CD4-positive, alpha-beta T cell treated with Interferon gamma for 1 hour (primary cell): ENCODE measurements around the gene ARMC10.
"Not testable (repeated sequence)": the region's sequence is repeated elsewhere in the genome, so short reads cannot be mapped to it uniquely, and the experiment has no call there.

ENCODE experiments used
- DNase-seq: peaks from one replicate; pipeline ENCODE4 v3.0.0-alpha.2; 2020

ARMC10 gene

DNA sequence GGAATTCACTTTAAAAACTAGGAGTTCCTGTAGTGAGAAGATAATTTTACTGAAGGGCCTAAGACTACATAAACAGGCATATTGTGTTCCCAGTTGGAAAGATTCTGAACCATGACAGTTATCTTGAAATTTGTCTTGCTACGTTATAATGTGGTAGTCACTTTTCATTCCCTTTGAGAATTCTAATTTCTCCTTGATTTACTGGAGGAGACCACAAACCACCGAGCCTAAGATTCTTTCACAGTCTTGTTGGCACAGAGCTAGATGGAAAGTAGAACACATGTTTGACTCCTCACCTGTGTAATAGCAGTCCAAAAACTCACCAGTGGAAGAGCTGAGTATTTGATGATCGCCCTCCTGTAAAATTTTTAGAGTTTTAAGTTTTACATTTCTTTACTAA, 4.9 kb downstream of the ARMC10 start:
- no peak for DNase-seq

DNA sequence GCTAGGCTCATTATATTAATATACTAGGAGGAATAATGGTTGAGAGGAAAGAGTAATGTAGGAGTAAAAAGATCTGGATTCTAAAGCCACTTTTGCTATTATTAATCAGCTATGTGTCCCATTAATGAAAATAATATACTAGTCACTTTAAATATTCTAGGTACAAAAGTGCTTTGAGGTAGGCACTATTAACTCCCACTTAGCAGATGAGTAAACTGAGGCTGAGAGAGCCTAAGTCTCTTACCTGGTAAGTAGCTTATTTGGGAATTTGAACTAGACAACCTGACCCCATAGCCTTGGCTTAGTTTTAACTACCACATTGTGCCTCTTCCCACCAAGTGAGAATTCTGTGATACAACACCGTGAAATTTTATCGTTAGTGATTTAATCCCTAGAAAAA, 6.0 kb downstream of the ARMC10 start:
- no peak for DNase-seq

DNA sequence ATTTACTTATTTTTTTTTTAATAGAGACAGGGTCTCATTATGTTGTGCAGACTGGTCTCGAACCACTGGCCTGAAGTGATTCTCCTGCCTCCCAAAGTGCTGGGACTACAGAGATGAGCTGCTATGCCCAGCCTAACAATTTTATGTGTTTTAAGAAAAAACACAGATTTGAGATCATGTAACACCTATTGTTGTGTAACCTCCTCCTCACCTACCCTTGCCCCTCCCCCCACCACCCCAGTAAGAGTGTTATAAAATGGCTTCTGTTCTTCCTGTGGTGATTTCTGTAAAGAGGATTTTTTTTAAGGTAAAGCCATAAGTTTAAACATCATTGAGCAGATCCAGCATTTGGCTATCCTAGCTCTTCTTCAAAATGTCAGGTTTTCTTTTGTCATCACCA, 7.6 kb downstream of the ARMC10 start:
- DNase-seq: no peak

DNA sequence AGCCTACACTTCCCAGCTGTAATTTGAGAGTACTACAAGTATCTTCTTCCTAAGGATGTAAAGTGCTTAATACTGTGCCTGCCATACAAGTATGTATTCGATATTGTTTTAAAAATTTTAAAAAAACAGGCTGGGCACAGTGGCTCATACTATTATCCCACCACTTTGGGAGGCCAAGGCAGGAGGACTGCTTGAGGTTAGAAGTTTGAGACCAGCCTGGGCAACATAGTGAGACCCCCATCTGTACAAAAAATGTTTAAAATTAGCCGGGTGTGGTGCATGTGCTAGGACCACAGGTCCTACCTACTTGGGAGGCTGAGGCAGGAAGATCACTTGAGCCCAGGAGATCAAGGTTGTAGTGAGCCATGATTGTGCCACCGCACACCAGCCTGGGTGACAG, 8.3 kb downstream of the ARMC10 start:
- DNase-seq: no peak

DNA sequence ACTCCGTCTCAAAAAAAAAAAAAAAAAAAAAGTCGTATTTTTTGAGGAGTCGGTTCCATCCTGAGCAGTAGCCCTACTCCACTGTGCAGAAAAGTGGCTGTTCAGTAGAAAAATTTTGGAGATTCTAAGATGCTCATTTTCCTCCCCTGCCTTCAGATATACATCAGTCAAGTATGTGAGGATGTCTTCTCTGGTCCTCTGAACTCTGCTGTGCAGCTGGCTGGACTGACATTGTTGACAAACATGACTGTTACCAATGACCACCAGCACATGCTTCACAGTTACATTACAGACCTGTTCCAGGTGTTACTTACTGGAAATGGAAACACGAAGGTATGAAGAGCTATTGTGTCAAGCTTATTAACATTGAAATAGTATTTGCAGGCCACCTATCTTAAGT, 17.4 kb downstream of the ARMC10 start:
- DNase-seq: not testable (repeated sequence)

DNA sequence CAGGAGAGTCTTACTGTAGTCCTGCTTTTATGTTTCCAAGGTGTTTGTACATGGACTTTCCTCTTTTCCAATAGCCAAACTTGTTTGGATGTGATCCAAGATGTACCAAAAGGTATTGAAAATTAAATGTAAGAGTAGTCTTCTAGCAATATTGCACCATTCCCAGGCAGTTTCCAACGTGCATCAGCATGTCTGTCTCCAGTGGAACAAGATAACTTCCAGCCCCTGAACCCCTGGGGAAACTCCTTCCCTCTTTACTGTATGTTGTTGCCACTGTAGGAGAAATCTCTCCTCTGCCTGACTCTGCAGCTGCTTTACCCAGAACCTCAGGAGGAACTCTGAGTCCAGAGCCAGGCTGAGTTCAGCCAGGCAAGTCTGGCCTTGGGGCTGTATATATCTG, 18.5 kb downstream of the ARMC10 start:
- no peak for DNase-seq

DNA sequence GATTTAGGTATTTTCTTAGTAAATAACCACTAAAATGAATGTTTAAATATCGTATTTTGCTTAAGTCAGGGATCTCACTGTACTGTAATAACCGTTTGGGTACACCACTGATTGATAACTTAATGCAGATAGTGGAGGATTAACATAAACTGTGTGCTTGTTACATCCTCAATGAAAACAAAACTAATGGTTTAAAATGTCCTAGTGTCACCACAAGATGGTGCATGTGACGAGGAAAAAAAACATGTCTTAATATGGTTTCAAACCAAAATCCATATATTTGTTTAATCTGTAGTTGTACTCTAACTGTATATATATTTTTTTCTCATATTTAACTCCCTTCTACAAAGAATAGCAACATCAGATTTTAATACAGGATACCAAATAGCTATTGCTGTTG, 19.2 kb downstream of the ARMC10 start:
- DNase-seq: no peak

DNA sequence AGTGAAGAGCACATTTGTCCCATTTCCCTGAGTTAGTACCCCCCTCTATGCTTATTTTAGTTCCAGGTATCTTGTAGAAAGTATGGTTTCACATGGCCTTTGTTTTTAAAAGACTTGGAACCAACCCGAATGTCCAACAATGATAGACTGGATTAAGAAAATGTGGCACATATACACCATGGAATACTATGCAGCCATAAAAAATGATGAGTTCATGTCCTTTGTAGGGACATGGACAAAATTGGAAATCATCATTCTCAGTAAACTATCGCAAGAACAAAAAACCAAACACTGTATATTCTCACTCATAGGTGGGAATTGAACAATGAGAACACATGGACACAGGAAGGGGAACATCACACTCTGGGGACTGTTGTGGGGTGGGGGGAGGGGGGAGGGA, 20.6 kb downstream of the ARMC10 start:
- DNase-seq: not testable (repeated sequence)

DNA sequence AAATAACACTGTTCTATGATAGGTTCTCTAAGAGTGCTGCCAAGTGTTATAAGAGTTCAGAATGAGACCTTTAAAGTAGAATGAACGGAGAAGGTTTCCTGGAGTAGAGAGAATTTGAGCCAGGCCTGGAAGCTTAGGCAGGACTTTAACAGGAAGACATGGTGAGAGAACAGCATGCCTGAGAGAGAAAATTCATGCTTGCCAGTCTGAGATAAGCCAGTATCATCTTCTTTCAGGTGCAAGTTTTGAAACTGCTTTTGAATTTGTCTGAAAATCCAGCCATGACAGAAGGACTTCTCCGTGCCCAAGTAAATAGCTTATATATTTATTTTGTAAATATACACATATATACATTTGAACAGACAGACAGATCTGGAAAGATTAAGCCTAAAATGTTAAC, 22.1 kb downstream of the ARMC10 start:
- no peak for DNase-seq

DNA sequence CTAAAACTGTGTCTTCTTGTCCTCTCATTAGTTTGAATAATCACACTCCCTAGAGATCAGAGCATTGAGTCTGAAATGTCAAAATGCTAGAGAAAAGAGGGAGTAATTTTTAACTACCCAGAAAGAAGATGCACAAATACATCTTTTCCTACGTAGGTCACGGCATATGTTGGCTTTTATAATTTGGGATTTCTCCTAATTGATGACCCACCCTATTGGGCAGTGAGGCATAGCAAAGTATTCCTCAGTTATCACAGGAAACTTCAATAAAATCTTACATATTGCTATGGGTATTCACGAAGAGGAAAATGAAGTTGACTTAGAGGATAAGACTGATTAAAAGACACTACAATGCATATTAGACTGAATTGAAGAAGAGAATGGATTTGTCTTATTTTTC, 25.4 kb downstream of the ARMC10 start:
- no peak for DNase-seq

DNA sequence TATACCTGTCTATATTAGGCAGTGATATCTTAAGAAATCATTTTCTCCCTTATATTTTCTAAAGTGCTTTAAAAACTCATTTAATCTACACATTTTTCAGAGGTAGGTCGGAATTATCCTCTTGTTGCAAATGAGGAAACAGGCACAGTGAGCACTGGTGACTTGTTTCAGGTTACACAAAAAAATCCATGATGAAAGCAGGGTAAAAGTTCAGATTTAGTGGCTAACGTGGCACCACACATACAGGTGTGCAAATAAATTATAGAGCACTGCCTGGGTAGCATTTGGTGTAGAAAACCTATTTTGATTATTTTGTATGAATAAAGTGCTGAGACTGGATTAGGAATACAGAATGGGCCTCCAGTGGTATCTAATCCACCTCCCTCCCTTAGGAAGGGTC, 26.6 kb downstream of the ARMC10 start:
- DNase-seq: no peak

DNA sequence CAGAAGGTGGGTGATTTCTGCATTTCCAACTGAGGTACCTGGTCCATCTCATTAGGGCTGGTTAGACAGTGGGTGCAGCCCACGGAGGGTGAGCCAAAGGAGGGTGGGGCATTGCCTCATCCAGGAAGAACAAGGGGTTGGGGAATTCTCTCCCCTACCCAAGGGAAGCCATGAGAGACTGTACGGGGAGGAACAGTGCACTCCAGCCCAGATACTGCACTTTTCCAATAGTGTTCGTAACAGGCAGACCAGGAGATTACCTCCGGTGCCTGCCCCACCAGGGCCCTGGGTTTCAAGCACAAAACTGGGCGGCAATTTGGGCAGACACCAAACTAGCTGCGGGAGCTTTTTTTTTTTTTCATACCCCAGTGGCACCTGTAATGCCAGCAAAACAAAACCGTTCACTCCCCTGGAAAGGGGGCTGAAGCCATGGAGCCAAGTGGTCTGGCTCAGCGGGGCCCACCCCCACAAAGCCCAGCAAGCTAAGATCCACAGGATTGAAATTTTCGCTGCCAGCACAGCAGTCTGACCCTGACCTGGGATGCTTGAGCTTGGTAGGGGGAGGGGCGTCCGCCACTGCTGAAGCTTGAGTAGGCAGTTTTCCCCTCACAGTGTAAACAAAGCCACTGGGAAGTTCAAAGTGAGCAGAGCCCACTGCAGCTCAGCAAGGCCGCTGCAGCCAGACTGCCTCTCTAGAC, 31.2 kb downstream of the ARMC10 start:
- DNase-seq: no peak

DNA sequence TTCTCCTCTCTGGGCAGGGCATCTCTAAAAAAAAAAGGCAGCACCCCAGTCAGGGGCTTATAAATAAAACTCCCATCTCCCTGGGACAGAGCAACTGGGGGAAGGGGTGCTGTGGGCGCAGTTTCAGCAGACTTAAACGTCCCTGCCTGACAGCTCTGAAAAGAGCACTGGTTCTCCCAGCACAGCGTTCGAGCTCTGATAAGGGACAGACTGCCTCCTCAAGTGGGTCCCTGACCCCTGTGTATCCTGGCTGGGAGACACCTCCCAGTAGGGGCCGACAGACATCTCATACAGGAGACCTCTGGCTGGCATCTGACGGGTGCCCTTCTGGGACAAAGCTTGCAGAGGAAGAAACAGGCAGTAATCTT, 31.7 kb downstream of the ARMC10 start:
- DNase-seq: not testable (repeated sequence)

DNA sequence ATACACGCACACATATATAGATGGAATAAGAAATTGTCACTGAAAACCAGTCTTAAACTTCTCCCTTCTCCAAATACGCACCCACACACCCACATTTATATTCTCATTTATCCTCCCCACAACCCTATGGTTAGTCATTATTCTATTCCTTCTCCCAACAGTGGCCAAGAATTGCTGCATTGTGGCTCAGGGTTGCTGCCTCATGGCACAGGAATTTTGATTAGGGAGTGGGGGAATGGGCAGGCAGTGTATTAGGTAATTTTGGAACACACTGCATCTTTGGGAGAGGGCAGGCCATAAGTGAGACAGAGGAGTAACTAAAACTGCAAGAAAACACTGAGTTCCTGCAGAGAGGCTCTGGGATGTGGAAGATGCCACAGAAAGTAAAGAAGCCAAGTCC, 38.2 kb downstream of the ARMC10 start:
- DNase-seq: no peak

DNA sequence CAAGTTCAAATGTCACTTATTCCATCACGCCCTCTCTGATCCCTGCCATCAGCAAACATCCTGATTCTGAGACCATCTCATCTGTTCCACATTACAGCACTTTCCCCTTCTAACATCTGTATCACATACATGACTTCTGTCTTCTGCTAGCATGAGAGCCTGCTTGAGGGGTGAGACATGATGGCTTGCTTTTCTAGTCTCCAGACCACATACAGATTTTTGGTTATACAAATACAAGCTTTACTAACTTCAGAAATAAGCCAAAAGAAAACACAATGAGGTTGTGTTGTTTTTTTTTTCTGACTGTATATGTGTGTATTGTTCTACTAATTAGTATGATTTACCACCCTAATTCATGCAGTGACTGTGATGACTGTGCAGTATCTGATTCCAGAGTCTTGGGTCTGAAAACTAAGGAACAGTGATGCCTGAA, 39.7 kb downstream of the ARMC10 start:
- no peak for DNase-seq

DNA sequence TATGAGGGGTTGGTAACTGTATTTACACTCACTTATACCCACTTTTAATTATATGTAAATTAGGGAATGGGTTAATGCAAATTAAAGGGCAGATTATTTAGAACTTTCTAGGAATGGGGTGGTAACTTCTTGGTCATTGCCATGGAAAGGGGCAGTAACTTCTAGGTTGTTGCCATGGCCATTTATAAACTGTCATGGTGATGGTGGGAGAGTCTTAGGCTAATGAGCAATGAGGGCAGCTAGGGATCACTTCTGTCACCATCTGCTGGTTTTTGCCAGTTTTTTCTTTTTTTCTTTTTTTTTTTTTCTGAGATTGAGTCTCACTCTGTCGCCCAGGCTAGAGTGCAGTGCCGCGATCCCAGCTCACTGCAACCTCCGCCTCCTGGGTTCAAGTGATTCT, 40.8 kb downstream of the ARMC10 start:
- DNase-seq: no peak

DNA sequence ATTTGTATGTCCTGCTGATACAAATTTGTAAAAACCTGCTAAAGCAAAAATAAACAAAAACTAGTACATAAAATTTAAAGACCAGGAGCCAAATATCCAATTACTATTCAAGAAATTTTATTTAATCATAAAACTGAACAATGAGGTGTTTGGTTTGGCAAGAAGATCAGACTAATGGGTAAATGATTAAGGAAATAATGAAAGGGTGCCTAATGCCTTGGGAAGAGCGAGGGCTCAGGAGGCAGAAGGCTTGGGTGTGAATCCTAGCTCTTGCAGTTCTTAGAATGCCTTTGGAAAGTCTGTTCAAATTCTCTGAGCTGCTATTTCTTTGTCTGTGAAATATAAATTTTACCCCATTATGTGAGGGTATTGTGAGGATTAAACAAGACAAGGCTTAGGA, 41.6 kb downstream of the ARMC10 start:
- no peak for DNase-seq

DNA sequence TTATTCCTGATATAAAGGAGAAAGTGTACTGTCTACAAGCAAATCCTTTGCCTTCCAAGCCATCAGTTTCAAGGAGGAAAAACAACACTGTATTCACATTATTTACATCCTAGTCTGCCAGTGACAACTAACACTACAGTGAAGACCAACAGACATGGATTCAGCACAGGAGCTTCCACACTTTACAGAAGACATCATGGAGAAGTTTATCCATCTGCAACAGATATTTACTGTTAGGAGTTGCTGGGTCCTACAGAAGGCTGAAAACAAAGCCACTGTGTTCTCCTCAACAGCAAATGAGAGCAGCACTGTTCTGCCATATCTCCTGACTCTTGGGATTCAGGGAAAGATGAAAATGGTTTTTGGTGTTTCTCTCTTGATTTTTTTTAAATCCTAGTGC, 42.1 kb downstream of the ARMC10 start:
- no peak for DNase-seq

DNA sequence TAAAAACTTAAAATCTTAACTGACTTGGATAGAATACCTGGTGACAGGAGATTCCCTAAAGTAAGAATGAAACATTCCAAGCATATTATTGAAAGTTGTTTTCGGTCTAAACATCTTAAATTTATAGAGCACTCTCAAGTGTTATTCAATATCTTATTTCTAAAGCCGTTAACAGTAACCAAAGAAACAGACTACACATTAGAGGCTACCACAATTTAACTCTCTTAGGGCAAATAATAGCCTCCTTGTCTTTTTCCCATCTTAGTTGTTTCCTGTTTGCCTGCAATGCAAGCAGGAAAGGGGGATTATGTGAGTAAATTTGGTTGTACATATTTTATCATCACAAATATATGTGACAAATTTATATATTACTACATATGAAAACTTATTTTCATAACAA, 42.5 kb downstream of the ARMC10 start:
- no peak for DNase-seq

DNA sequence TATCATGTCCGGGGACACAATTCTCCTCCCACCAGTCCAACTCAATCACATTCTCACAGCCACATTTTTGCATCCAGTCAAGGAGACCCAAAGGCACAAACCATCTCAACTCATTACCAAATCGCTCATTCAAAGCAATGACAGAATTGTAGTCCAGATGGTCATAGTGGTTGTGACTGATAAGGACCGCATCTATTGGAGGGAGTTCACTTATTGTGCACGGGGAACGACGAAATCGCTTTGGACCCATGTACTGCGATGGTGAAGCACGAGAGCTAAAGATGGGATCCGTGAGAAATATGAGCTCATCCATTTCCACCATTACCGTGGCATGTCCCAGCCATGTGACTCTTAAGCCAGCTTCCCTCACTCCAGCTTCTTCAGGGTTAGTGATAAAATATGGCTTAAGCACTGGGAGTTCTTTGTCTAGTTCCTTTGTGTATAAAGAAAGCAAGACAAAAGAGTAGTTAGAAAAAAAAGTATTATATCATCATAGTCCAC, 44.9 kb downstream of the ARMC10 start:
- no peak for DNase-seq

DNA sequence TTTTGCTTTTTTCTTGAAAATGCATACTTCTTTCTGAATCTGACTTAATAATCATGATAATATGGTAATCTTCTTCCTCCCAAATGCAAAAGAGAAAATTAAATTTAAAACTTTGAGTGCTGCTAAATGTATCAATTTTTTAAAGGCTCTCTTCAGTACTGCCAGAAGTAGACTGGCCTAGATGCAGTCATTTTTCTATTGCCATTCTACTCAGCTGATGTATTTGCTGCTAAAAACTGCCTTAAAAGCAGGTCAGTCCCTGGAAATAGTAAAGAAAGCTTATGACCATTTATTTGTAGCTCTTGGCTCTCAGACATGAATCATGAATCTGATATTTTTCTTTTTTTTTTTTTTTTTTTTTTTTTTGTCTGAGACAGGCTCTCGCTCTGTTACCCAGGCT, 45.4 kb downstream of the ARMC10 start:
- DNase-seq: no peak

DNA sequence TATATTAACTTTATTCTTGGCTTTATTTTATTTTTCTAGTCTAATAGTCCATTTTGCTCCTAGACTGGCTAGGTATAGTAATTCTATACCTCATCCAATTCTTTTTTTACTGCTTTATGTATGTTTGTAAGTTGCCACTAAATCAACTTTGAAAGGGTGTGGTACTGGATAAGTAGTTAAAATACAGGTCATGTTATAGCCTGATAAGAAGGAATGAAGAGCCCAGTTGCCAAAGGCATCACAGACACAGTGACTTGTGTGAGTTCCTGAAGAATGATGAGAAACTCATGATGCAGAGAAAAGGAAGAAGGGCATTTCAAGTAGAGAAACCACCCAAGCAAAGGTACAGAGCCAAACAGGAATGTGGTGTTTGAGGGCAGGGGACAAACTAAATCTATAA, 46.7 kb downstream of the ARMC10 start:
- no peak for DNase-seq

DNA sequence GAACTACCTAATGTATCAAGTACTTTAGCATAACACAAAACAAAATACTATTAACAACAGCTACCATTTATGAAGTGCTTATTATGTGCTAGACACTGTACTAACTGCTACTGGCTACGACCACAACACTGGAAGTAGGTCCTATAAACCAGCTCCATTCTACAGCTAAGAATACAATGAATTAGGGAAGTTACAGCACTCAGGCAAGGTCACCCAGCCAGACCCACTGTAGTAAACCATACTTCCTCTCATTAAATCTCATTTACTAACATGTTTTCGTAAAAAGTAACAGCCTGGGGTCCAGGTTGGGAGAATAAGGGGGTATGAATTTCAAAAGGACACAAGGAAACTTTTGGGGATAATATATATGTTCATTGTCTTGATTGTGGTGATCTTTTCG, 48.6 kb downstream of the ARMC10 start:
- no peak for DNase-seq

DNA sequence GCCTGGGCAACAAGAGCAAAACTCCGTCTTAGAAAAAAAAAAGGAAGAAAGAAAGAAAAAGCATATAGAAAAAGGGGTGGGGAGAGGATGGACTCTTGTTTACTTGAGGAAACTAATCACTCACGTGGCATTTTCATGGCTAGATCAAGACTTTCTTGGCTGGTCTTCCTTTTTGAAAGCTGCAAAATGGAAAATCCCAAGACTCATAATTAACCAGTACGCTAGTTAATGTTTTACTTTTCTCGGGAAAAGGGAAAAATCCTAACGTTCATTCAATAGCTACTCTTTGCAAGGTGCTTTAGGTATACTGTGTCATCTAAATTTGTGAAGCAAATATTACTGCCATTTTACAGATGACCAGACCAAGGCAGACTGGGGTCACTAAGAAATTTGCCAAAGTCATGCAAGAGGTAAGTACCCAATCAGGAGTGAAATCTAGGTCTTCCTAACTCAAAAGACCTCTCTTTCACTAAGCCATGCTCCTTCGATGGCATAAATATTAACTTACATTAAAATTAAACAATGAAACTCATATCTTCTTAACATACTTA, 49.6 kb downstream of the ARMC10 start:
- DNase-seq: no peak

DNA sequence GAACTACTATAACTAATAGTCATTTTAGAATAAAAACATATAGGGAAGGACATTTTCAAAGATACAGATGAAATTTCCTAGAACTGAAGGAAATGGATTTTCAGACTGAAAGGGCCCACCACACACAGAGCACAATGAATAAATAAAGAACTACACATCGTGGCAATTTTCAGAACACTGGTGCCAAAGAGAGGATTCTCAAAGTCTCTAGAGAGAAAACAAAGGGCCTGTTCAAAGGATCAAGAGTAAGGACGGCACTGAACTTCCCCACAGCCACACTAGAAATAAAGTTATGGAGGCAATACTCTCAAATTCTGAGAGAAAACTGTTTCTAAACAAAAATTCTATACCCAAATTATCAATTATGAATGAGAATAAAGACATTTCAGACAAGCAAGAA, 52.1 kb downstream of the ARMC10 start:
- no peak for DNase-seq
